Measurements from ENCODE around the gene RNF115. TPM values are rescaled to one million over a fixed set of nuclear protein-coding genes. Genes with fewer than 3 reads are reported as not detected.

RNF115 gene
- total RNA-seq, 1 experiment from 2014 or later: 11.0 TPM

DNA sequence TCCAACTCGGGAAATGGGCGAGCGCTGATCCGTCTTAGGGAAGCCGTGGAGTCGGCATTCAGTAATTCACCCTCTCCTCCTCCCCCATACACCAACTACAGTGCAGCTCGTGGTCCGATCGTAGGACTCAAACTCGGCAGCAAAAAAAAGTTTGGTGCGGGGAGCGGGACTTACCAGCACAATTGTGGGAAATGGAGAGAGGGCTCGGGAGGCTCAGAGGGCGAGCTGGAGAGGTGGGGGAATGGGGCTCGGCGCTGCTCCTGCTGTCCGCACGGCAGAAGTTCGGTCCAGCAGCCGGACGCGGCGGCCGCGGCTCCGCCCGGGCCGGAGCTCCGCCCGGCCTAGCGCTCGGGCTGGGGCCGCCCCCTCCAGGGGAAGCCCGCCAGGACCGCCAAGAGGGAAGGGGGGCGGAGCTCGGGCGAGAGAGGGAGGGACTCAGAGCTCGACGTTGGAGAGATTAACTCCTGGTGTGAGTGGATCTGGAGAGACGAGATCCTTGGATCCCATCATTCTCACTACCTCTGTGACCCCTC is 35.7 kb upstream of the RNF115 start:
- no peak overlapping the region for H2BK5ac ChIP-seq (ENCODE audit: insufficient read length, low read length)
- no peak overlapping the region for H2BK12ac ChIP-seq (ENCODE audit: insufficient read length, low read depth, low read length)
- peak overlapping the region; percentile 26; the same call in 1 of the 2 replicates for H3K14ac ChIP-seq (ENCODE audit: insufficient read depth, low read length)
- H3K4me2 ChIP-seq (ENCODE audit: insufficient read depth, insufficient read length, low read length): peak overlapping the region; percentile 86
- Mint-ChIP-seq H3K4me3 (peak overlapping the region; percentile 92 to 97), H3K9me3 (peaks cover 4 to 5% of the 10 kb centered on the region in 2 experiments; a peak in 4 of 5 replicates), H3K4me1 (peaks cover 7 to 14% of the 10 kb centered on the region in 2 experiments), H3K36me3 (ENCODE audit: insufficient read depth in 1 of 3, low read depth in 3 of 3) (peaks cover 25 to 31% (median 27%) of the 10 kb centered on the region in 3 experiments), H3K27ac (peak overlapping the region; percentile 93 to 96 (median 95)), H3K27me3 (ENCODE audit: low read depth) (peaks cover 3% of the 10 kb centered on the region; the same call in 1 of the 2 replicates)
- peak overlapping the region; percentile 53 for H2AFZ ChIP-seq (ENCODE audit: low read length)
- WGBS (ENCODE audit: extremely low coverage, insufficient read length, low lambda C conversion rate): no CpG with 5 or more reads among the region's 41 CpGs
- H2AK5ac ChIP-seq (ENCODE audit: insufficient read length, low read length): no peak overlapping the region
- no peaks in the 10 kb centered on the region for H3K79me2 ChIP-seq (ENCODE audit: insufficient read depth, low read length)
- peak overlapping the region; percentile 55 for H3K9ac ChIP-seq (ENCODE audit: extremely low read depth, insufficient read length, low read length)
- no peak overlapping the region for H3T11ph ChIP-seq (ENCODE audit: low read length)
- H3K79me1 ChIP-seq (ENCODE audit: insufficient read depth, low read depth, low read length, poor library complexity, severe bottlenecking): peaks cover 3% of the 10 kb centered on the region
- no peak overlapping the region for H3K4ac ChIP-seq (ENCODE audit: low read depth, low read length)
- H4K8ac ChIP-seq (replicated peaks; ENCODE audit: insufficient read length, low read depth, low read length): no peak overlapping the region
- peaks cover 4% of the 10 kb centered on the region; the same call in 1 of the 2 replicates for H3K4me1 ChIP-seq (ENCODE audit: insufficient read depth, low read length)
- no peaks in the 10 kb centered on the region for H3K23me2 ChIP-seq (ENCODE audit: insufficient read length, low read depth, low read length, poor library complexity, severe bottlenecking)
- H3K23ac ChIP-seq (ENCODE audit: insufficient read length, low read depth, low read length): no peak overlapping the region
- no peaks in the 10 kb centered on the region for H3K27me3 ChIP-seq (ENCODE audit: insufficient read depth, low read length)
- TF ChIP-seq, protein P1, sequence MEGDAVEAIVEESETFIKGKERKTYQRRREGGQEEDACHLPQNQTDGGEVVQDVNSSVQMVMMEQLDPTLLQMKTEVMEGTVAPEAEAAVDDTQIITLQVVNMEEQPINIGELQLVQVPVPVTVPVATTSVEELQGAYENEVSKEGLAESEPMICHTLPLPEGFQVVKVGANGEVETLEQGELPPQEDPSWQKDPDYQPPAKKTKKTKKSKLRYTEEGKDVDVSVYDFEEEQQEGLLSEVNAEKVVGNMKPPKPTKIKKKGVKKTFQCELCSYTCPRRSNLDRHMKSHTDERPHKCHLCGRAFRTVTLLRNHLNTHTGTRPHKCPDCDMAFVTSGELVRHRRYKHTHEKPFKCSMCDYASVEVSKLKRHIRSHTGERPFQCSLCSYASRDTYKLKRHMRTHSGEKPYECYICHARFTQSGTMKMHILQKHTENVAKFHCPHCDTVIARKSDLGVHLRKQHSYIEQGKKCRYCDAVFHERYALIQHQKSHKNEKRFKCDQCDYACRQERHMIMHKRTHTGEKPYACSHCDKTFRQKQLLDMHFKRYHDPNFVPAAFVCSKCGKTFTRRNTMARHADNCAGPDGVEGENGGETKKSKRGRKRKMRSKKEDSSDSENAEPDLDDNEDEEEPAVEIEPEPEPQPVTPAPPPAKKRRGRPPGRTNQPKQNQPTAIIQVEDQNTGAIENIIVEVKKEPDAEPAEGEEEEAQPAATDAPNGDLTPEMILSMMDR (conservative IDR thresholded peaks at IDR 0.05): no peak; the same call in 2 of the 3 replicates
- no peak overlapping the region for H3K56ac ChIP-seq (ENCODE audit: insufficient read length, low read depth, low read length)
- no peaks in the 10 kb centered on the region for H4K20me1 ChIP-seq (ENCODE audit: control insufficient read depth, insufficient read depth, insufficient read length)
- no peak overlapping the region for H2BK15ac ChIP-seq (ENCODE audit: low read depth, low read length)
- H2BK20ac ChIP-seq (ENCODE audit: low read depth, low read length, poor library complexity, severe bottlenecking): no peak overlapping the region
- H3K18ac ChIP-seq (ENCODE audit: insufficient read length, low read depth, low read length): peak overlapping the region; percentile 54
- H4K5ac ChIP-seq (ENCODE audit: insufficient read length, low read depth, low read length): no peak overlapping the region
- H3K9me3 ChIP-seq (ENCODE audit: control insufficient read depth, low read depth, low read length): no peaks in the 10 kb centered on the region
- H3K27ac ChIP-seq (ENCODE audit: insufficient read length, low read depth, low read length): no peak overlapping the region
- no peak overlapping the region for H2BK120ac ChIP-seq (ENCODE audit: low read depth, low read length, poor library complexity, severe bottlenecking)
- no peak overlapping the region for H4K91ac ChIP-seq (ENCODE audit: insufficient read length, low read depth, low read length)
- peak; percentile 88 for DNase-seq
